ENCODE results near the gene SMIM13. TPM values are rescaled to one million over a fixed set of nuclear protein-coding genes. Genes with fewer than 3 reads are reported as not detected.

Gene SMIM13
- total RNA-seq, 4 donors from 2014 or later = 3.8 to 7.4 (median 6.3) TPM

GRCh38 chr6:11094941-11095340 lies 1.3 kb downstream of the SMIM13 start:
- peak overlapping the region; percentile 80 to 100 (median 92) for H3K4me3 ChIP-seq
- no peak for DNase-seq
- intact Hi-C loops (cut with DNase I) = no loop called here
- H3K36me3 ChIP-seq = peaks cover 0 to 13% (median 0%) of the 10 kb centered on the region in 3 donors
- H3K27me3 ChIP-seq = no peaks in the 10 kb centered on the region
- peak overlapping the region; percentile 97 to 100 (median 99) for H3K27ac ChIP-seq
- WGBS, 2 donors = 30 to 37% methylated on average over 7 of the region's 7 CpGs
- TF ChIP-seq CTCF (IDR thresholded peaks at IDR 0.05) (no peak), POLR2A (IDR thresholded peaks at IDR 0.05) (no peak)
- no peaks in the 10 kb centered on the region for H3K9me3 ChIP-seq
- H3K4me1 ChIP-seq = peaks cover 5 to 30% (median 15%) of the 10 kb centered on the region in 3 donors

GRCh38 chr6:11096109-11096508 lies 2.5 kb downstream of the SMIM13 start:
- H3K4me3 ChIP-seq = peak overlapping the region in 1 of 4 donors; percentile 80
- no peaks in the 10 kb centered on the region for H3K9me3 ChIP-seq
- H3K4me1 ChIP-seq = peaks cover 5 to 30% (median 15%) of the 10 kb centered on the region in 3 donors
- H3K27ac ChIP-seq = peak overlapping the region in 3 of 4 donors; percentile 10 to 100 (median 99)
- DNase-seq = no peak
- intact Hi-C loops (cut with DNase I) = no loop called here
- H3K36me3 ChIP-seq = peaks cover 0 to 18% (median 0%) of the 10 kb centered on the region in 3 donors
- TF ChIP-seq CTCF (IDR thresholded peaks at IDR 0.05) (no peak), POLR2A (IDR thresholded peaks at IDR 0.05) (no peak)
- no peaks in the 10 kb centered on the region for H3K27me3 ChIP-seq
- 35 to 57% methylated on average over 4 of the region's 4 CpGs for WGBS, 2 donors

GRCh38 chr6:11097476-11097875 lies 3.8 kb downstream of the SMIM13 start:
- H3K4me1 ChIP-seq = peaks cover 5 to 28% (median 15%) of the 10 kb centered on the region in 3 donors
- peaks cover 0 to 18% (median 0%) of the 10 kb centered on the region in 3 donors for H3K36me3 ChIP-seq
- DNase-seq = no peak
- intact Hi-C loops (cut with DNase I) = no loop called here
- H3K4me3 ChIP-seq = no peak overlapping the region
- 87% methylated on average over 8 of the region's 8 CpGs for WGBS, 2 donors
- no peaks in the 10 kb centered on the region for H3K9me3 ChIP-seq
- H3K27ac ChIP-seq = no peak overlapping the region
- TF ChIP-seq POLR2A (IDR thresholded peaks at IDR 0.05) (no peak), CTCF (IDR thresholded peaks at IDR 0.05) (no peak)
- H3K27me3 ChIP-seq = no peaks in the 10 kb centered on the region

- TF ChIP-seq CTCF (IDR thresholded peaks at IDR 0.05) (no peak), POLR2A (IDR thresholded peaks at IDR 0.05) (no peak)
- Histone ChIP-seq H3K4me1 (peaks cover 5 to 23% (median 15%) of the 10 kb centered on the region in 3 donors), H3K27me3 (no peaks in the 10 kb centered on the region), H3K27ac (no peak overlapping the region), H3K36me3 (peaks cover 0 to 18% (median 0%) of the 10 kb centered on the region in 3 donors), H3K9me3 (no peaks in the 10 kb centered on the region), H3K4me3 (no peak overlapping the region)
- WGBS, 2 donors = 100% methylated on average over 1 of the region's 1 CpG
- intact Hi-C loops (cut with DNase I) = no loop called here
- DNase-seq = no peak
Observed at GRCh38 chr6:11098004-11098403, 4.4 kb downstream of the SMIM13 start.

- H3K27ac ChIP-seq = no peak overlapping the region
- peaks cover 0 to 22% (median 0%) of the 10 kb centered on the region in 3 donors for H3K36me3 ChIP-seq
- DNase-seq = no peak
- no peak overlapping the region for H3K4me3 ChIP-seq
- H3K4me1 ChIP-seq = peaks cover 0 to 3% (median 0%) of the 10 kb centered on the region in 3 donors
- no peaks in the 10 kb centered on the region for H3K9me3 ChIP-seq
- 92 to 99% methylated on average over 5 of the region's 5 CpGs for WGBS, 2 donors
- intact Hi-C loops (cut with DNase I) = no loop called here
- H3K27me3 ChIP-seq = no peaks in the 10 kb centered on the region
- TF ChIP-seq CTCF (IDR thresholded peaks at IDR 0.05) (no peak), POLR2A (IDR thresholded peaks at IDR 0.05) (no peak)
Observed at GRCh38 chr6:11101417-11101816, 7.8 kb downstream of the SMIM13 start.

Measured in esophagus squamous epithelium (tissue), 5 donors.